Lower lobe of right lung (tissue), 2 donors: Measurements from ENCODE around the gene GEMIN8. TPM values are rescaled to one million over a fixed set of nuclear protein-coding genes. Genes with fewer than 3 reads are reported as not detected.
A peak's percentile ranks its signal among the peaks of the same experiment; 100 is the strongest.

ENCODE experiments used
- ATAC-seq, 2 donors: fragments of 200-7000 bp; cut with Tn5 transposase; one replicate each; pipeline ENCODE4 v1.9.1; 2020 to 2022; ENCODE audit warnings: mild to moderate bottlenecking in 2 of 2, moderate library complexity in 2 of 2
- DNase-seq: peaks from one replicate; pipeline ENCODE4 v3.0.0-alpha.2; 2020
- H3K27ac ChIP-seq: fragments of 200-600 bp; one replicate; pipeline ENCODE4 v1.8.0; 2022
- H3K27me3 ChIP-seq: fragments of 200-600 bp; one replicate; pipeline ENCODE4 v1.8.0; 2022; ENCODE audit warnings: low read depth
- H3K36me3 ChIP-seq: fragments of 200-600 bp; one replicate; pipeline ENCODE4 v1.8.0; 2022; ENCODE audit warnings: mild to moderate bottlenecking
- H3K4me1 ChIP-seq: fragments of 200-600 bp; one replicate; pipeline ENCODE4 v1.8.0; 2022
- H3K4me3 ChIP-seq: fragments of 200-600 bp; one replicate; pipeline ENCODE4 v1.8.0; 2022; ENCODE audit warnings: mild to moderate bottlenecking
- H3K9me3 ChIP-seq: fragments of 200-600 bp; one replicate; pipeline ENCODE4 v1.8.0; 2022
- intact Hi-C: fragments of 100-400 bp; cut with DNase I; formaldehyde crosslinking; loops from one replicate; pipeline ENCODE4 v1.11.0; 2022
- total RNA-seq: library from RNA; stranded (reverse); fragmentation: NEBNext Ultra II Directional; extraction: Animal tissue kit (Norgen Biotek cat#: 25700); gene quantifications from one replicate; pipeline ENCODE4 v1.2.1, GENCODE V29; 2021
- TF ChIP-seq, protein P1 (sequence below): fragments of 200-600 bp; IDR thresholded peaks from one replicate; pipeline ENCODE4 v1.8.0; 2022; ENCODE audit warnings: antibody characterized with exemption, mild to moderate bottlenecking
- donor health status: DM: no; HTN: yes; CAD: no; lungs with severe emphysema.

The GEMIN8 gene
- total RNA-seq, 1 donor from 2014 or later, result 15.8 TPM

DNA sequence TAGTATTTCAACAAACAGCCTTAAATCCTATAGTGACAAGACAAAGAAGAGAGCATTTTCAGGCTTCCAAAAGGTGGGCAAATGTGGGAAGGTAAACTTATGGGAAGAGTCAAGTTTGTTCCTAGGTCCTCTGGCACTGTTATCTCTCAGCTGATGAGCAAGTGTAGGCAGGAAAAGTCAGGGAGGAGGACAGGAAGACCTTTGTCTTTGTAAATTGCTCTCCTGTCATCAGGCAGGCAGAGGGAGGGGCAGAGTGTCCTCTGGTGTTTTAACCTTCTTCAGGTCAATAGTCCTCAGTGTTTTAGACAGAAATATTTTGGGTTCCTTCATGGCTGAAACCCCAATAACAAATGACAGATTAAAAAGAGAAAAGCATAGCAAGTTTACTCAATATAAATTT is 13.5 kb upstream of the GEMIN8 start:
- Histone ChIP-seq H3K4me1 (no peaks in the 10 kb centered on the region), H3K4me3 (no peak overlapping the region), H3K9me3 (no peaks in the 10 kb centered on the region), H3K36me3 (no peaks in the 10 kb centered on the region), H3K27me3 (no peaks in the 10 kb centered on the region), H3K27ac (no peak overlapping the region)
- intact Hi-C loops, result loop anchor here (10.0 kb wide), 1 partner anchor 1102 kb away; no protein-coding TSS in a partner anchor
- DNase-seq, result no peak
- TF ChIP-seq, protein P1, sequence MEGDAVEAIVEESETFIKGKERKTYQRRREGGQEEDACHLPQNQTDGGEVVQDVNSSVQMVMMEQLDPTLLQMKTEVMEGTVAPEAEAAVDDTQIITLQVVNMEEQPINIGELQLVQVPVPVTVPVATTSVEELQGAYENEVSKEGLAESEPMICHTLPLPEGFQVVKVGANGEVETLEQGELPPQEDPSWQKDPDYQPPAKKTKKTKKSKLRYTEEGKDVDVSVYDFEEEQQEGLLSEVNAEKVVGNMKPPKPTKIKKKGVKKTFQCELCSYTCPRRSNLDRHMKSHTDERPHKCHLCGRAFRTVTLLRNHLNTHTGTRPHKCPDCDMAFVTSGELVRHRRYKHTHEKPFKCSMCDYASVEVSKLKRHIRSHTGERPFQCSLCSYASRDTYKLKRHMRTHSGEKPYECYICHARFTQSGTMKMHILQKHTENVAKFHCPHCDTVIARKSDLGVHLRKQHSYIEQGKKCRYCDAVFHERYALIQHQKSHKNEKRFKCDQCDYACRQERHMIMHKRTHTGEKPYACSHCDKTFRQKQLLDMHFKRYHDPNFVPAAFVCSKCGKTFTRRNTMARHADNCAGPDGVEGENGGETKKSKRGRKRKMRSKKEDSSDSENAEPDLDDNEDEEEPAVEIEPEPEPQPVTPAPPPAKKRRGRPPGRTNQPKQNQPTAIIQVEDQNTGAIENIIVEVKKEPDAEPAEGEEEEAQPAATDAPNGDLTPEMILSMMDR, result no peak
- no peak for ATAC-seq

DNA sequence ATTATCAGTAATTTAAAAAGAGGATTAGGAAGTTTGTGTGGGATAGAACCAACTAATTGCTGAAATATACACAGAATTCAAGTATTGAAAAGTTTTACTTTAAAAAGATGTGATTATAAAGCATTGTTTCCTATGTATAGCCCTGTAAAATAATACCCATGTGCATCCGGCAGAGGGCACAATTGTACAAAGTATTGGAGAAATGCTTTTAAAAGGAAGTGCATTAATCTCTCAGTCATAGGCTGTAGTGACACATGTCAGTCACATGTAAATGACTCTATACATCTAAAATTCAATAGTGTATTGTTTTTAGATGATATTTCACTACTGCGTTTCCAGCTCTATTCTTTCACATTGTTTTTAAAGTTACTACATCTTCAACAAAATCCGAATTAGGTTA is 9.7 kb upstream of the GEMIN8 start:
- intact Hi-C loops, result no loop called here
- Histone ChIP-seq H3K27me3 (no peaks in the 10 kb centered on the region), H3K4me3 (no peak overlapping the region), H3K4me1 (no peaks in the 10 kb centered on the region), H3K27ac (no peak overlapping the region), H3K9me3 (no peaks in the 10 kb centered on the region), H3K36me3 (no peaks in the 10 kb centered on the region)
- DNase-seq (no peak), ATAC-seq (peak; percentile 70 to 87)
- TF ChIP-seq, protein P1, result peak; percentile 60

DNA sequence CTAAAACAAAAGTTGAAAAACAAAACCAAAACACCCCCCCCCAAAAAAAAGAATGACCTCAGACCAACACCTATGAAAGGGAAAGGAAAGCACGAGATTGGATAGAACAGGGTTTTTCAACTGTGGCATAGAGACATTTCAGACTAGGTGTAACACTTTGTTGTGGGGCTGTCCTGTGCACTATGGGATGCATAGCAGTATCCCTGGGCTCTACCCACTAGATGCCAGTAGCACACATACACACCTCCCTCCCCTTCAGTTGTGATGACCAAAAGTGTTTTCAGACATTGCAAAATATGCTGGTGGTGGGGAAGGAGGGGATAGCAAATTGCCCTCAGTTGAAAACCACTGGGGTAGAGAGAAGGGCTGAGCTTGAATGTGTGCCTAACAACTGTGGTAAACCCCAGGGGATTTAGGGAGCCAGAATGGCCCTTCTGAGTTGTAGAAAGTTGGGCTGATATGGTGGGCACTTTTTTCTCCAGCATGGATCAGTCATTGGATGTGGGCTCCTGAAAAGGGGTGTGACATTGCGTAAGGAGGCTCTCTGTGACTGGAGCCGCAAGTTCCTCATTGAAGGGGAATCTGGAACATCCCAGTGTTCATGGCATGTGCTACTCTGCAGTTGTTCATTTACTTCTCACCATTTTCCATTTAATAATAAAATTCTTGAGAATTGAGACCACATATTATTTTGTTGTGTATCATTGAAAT is 8.8 kb upstream of the GEMIN8 start:
- TF ChIP-seq, protein P1, result no peak
- no peaks in the 10 kb centered on the region for H3K27me3 ChIP-seq
- H3K4me3 ChIP-seq, result no peak overlapping the region
- no peaks in the 10 kb centered on the region for H3K36me3 ChIP-seq
- ATAC-seq (peak in 1 of 2 donors; percentile 61), DNase-seq (no peak)
- intact Hi-C loops, result no loop called here
- no peaks in the 10 kb centered on the region for H3K9me3 ChIP-seq
- no peaks in the 10 kb centered on the region for H3K4me1 ChIP-seq
- H3K27ac ChIP-seq, result no peak overlapping the region

DNA sequence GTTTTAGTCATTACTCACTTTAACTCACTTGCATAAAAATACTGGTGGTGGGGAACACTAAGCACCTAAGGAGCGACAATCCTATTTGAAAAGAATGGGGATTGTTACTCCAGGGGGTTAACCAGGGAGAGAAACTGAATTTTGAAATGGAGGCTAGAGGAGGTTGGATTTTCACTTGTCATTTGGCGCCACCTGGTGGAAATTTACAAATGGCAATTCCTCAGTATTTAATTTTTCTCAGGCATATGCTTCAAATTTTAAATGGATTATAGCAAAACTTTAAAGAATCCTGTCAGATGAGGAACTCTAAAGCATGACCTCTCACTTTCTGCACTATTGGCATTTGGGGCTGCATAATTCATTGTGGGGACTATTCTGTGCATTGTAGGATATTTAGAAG is 2.7 kb upstream of the GEMIN8 start:
- H3K4me3 ChIP-seq, result no peak overlapping the region
- no peak overlapping the region for H3K27ac ChIP-seq
- peaks cover 21% of the 10 kb centered on the region for H3K4me1 ChIP-seq
- DNase-seq (no peak), ATAC-seq (no peak)
- H3K36me3 ChIP-seq, result no peaks in the 10 kb centered on the region
- intact Hi-C loops, result no loop called here
- TF ChIP-seq, protein P1, result peak; percentile 62
- H3K9me3 ChIP-seq, result no peaks in the 10 kb centered on the region
- H3K27me3 ChIP-seq, result no peaks in the 10 kb centered on the region

DNA sequence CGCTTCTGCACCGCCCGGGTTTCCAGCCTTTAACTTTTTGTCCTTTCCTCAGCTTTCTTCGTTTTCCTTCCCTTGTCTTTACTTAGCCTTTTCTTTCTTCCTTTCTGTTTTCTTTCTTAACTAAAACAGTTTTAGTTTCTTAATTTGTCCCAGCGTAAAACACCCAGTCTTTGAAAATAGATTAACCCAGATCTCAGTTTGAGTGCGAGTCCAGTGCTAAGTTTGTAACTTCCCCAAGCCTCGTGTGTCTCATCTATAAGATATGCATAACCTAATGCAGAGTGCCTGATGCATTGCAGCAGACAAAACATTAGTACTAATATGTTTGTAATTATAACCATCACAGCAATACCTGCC is 460 bp upstream of the GEMIN8 start:
- Histone ChIP-seq H3K9me3 (no peaks in the 10 kb centered on the region), H3K4me1 (peaks cover 28% of the 10 kb centered on the region), H3K4me3 (peak overlapping the region; percentile 62), H3K27ac (peak overlapping the region; percentile 90), H3K36me3 (no peaks in the 10 kb centered on the region), H3K27me3 (no peaks in the 10 kb centered on the region)
- TF ChIP-seq, protein P1, result no peak
- DNase-seq (no peak), ATAC-seq (peak in 1 of 2 donors; percentile 44)
- intact Hi-C loops, result no loop called here
